ENCODE measurements around the gene CFAP68.

DNA sequence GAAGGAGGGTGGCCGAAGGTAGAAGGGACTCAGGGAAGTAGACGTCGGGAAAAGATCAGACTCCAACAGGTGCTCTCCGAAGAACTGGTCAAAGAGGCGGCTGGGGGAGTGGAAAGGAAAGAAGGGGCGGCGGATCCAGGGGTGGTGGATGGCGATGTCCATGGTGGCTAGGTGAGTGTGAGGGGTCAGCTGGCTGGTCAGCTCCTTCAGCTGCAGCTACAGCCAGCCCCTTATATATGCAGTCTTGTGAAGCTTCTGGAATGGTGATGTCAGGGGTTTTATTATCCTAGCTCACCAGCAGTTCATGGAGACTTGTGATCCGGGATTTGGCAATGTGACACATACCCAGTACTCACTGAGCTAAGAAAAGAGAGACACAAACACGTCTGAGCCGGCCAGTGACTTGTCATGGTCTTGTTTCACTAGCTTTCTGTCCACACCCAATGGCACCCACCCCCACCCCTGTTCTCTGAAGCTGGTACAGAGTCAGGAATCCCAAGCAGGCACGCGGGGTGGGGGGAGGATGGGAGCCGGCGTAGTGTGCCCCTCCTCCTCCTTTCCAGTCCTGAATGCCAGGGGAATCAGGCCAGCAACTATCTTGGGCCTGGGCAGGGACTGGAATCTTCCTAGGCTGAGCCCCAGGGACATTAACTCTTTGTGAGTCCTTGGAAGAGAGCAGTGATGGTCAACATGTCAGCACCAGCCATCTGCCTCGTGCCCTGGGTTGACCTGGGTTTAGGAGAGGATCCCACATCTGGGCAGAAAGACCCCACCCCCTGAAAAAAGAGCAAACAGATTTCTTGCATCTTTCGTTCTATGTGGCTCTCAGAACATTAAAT is 32.4 kb downstream of the CFAP68 start, which contains the start of gene CRYAB:
- TF ChIP-seq POLR2AphosphoS5 (IDR thresholded peaks at IDR 0.05; ENCODE audit: low read depth), result no peak
- TF ChIP-seq, protein P1, sequence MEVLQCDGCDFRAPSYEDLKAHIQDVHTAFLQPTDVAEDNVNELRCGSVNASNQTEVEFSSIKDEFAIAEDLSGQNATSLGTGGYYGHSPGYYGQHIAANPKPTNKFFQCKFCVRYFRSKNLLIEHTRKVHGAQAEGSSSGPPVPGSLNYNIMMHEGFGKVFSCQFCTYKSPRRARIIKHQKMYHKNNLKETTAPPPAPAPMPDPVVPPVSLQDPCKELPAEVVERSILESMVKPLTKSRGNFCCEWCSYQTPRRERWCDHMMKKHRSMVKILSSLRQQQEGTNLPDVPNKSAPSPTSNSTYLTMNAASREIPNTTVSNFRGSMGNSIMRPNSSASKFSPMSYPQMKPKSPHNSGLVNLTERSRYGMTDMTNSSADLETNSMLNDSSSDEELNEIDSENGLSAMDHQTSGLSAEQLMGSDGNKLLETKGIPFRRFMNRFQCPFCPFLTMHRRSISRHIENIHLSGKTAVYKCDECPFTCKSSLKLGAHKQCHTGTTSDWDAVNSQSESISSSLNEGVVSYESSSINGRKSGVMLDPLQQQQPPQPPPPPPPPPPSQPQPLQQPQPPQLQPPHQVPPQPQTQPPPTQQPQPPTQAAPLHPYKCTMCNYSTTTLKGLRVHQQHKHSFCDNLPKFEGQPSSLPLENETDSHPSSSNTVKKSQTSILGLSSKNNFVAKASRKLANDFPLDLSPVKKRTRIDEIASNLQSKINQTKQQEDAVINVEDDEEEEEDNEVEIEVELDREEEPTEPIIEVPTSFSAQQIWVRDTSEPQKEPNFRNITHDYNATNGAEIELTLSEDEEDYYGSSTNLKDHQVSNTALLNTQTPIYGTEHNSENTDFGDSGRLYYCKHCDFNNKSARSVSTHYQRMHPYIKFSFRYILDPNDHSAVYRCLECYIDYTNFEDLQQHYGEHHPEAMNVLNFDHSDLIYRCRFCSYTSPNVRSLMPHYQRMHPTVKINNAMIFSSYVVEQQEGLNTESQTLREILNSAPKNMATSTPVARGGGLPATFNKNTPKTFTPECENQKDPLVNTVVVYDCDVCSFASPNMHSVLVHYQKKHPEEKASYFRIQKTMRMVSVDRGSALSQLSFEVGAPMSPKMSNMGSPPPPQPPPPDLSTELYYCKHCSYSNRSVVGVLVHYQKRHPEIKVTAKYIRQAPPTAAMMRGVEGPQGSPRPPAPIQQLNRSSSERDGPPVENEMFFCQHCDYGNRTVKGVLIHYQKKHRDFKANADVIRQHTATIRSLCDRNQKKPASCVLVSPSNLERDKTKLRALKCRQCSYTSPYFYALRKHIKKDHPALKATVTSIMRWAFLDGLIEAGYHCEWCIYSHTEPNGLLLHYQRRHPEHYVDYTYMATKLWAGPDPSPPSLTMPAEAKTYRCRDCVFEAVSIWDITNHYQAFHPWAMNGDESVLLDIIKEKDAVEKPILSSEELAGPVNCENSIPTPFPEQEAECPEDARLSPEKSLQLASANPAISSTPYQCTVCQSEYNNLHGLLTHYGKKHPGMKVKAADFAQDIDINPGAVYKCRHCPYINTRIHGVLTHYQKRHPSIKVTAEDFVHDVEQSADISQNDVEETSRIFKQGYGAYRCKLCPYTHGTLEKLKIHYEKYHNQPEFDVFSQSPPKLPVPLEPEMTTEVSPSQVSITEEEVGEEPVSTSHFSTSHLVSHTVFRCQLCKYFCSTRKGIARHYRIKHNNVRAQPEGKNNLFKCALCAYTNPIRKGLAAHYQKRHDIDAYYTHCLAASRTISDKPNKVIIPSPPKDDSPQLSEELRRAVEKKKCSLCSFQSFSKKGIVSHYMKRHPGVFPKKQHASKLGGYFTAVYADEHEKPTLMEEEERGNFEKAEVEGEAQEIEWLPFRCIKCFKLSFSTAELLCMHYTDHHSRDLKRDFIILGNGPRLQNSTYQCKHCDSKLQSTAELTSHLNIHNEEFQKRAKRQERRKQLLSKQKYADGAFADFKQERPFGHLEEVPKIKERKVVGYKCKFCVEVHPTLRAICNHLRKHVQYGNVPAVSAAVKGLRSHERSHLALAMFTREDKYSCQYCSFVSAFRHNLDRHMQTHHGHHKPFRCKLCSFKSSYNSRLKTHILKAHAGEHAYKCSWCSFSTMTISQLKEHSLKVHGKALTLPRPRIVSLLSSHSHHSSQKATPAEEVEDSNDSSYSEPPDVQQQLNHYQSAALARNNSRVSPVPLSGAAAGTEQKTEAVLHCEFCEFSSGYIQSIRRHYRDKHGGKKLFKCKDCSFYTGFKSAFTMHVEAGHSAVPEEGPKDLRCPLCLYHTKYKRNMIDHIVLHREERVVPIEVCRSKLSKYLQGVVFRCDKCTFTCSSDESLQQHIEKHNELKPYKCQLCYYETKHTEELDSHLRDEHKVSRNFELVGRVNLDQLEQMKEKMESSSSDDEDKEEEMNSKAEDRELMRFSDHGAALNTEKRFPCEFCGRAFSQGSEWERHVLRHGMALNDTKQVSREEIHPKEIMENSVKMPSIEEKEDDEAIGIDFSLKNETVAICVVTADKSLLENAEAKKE (CRISPR knock-in tag; IDR thresholded peaks at IDR 0.05), result no peak
- TF ChIP-seq JUNB (IDR thresholded peaks at IDR 0.05; ENCODE audit: unreplicated experiment), result no peak
- TF ChIP-seq CTCF (conservative IDR thresholded peaks at IDR 0.05; ENCODE audit: low read depth in 2 of 2), result no peak
- no peak for TF ChIP-seq EZH2 (IDR thresholded peaks at IDR 0.05; ENCODE audit: low read depth, unreplicated experiment)
- TF ChIP-seq EZH2phosphoT487 (IDR thresholded peaks at IDR 0.05; ENCODE audit: unreplicated experiment), result no peak
- TF ChIP-seq REST (IDR thresholded peaks at IDR 0.05; ENCODE audit: unreplicated experiment), result no peak
- TF ChIP-seq CREB1 (CRISPR knock-in tag; IDR thresholded peaks at IDR 0.05; ENCODE audit: low read depth), result no peak
- TF ChIP-seq ZNF114 (CRISPR knock-in tag; IDR thresholded peaks at IDR 0.05), result no peak

All from GM23338 (cell line).